Esophagus muscularis mucosa (tissue), 4 donors: Measurements from ENCODE around the gene COPE. TPM values are rescaled to one million over a fixed set of nuclear protein-coding genes. Genes with fewer than 3 reads are reported as not detected.

Experiments
- DNase-seq: peaks from one replicate; pipeline ENCODE4 v3.0.0-alpha.2; 2017; ENCODE audit errors: extremely low spot score
- H3K27ac ChIP-seq, 4 donors: fragments of 200-600 bp; sonication (generic); replicated peaks in 1 of 4; 1 replicate in 3 of 4; 2 replicates in 1 of 4; pipeline ENCODE4 v1.5.1; 2016 to 2019; ENCODE audit warnings: mild to moderate bottlenecking in 1 of 4
- H3K27me3 ChIP-seq, 4 donors: fragments of 200-600 bp; sonication (generic); one replicate each; pipeline versions ENCODE4 v1.5.1 to v1.6.0; 2016 to 2019
- H3K36me3 ChIP-seq, 4 donors: fragments of 200-600 bp; sonication (generic); one replicate each; pipeline ENCODE4 v1.5.1; 2016 to 2019
- H3K4me1 ChIP-seq, 4 donors: fragments of 200-600 bp; sonication (generic); one replicate each; pipeline ENCODE4 v1.5.1; 2016 to 2019
- H3K4me3 ChIP-seq, 4 donors: fragments of 200-600 bp; sonication (generic); 1 replicate in 2 of 4; 2 replicates in 2 of 4; pipeline ENCODE4 v1.5.1; 2016 to 2019; ENCODE audit warnings: mild to moderate bottlenecking in 4 of 4, moderate library complexity in 1 of 4
- H3K9me3 ChIP-seq, 4 donors: fragments of 200-600 bp; sonication (generic); 1 replicate in 3 of 4; 2 replicates in 1 of 4; pipeline ENCODE4 v1.5.1; 2016 to 2019
- EP300 ChIP-seq: sonication (generic); formaldehyde crosslinking; IDR thresholded peaks from one replicate; pipeline ENCODE4 v1.6.1; 2017; ENCODE audit warnings: antibody characterized with exemption
- POLR2A ChIP-seq: fragments of 450-650 bp; IDR thresholded peaks from one replicate; pipeline ENCODE4 v1.6.1; 2017; ENCODE audit warnings: antibody characterized with exemption, moderate library complexity, mild to moderate bottlenecking, low read depth
- POLR2AphosphoS5 ChIP-seq, 2 donors: sonication (generic); formaldehyde crosslinking; IDR thresholded peaks; one replicate each; pipeline ENCODE4 v1.6.1; 2017; ENCODE audit warnings: antibody characterized with exemption in 2 of 2
- WGBS: methylation state at CpG from one replicate; pipeline ENCODE4 v1.1.5; 2018; 5-methylcytosine and 5-hydroxymethylcytosine counted together
- intact Hi-C: fragments of 100-400 bp; cut with DNase I; formaldehyde crosslinking; loops from one replicate; pipeline ENCODE4 v1.15.1; 2023
- total RNA-seq, 4 donors: library from RNA; depleted of rRNA; stranded (reverse); fragments of >200 nt; gene quantifications; one replicate each; pipeline versions ENCODE4 v1.1.0 to v1.2.1, GENCODE V29; 2016
- TF ChIP-seq, protein P1 (sequence below), 3 experiments: fragments of 200-600 bp in 2 of 3; fragments of 450-650 bp in 1 of 3; sonication (generic) in 2 of 3; IDR thresholded peaks; one replicate each; pipeline ENCODE4 v1.5.1; 2017 to 2019; ENCODE audit warnings: antibody characterized with exemption in 3 of 3, mild to moderate bottlenecking in 2 of 3, moderate library complexity in 1 of 3

Gene COPE
- total RNA-seq, 4 donors from 2014 or later: 173 to 231 (median 210) TPM

DNA sequence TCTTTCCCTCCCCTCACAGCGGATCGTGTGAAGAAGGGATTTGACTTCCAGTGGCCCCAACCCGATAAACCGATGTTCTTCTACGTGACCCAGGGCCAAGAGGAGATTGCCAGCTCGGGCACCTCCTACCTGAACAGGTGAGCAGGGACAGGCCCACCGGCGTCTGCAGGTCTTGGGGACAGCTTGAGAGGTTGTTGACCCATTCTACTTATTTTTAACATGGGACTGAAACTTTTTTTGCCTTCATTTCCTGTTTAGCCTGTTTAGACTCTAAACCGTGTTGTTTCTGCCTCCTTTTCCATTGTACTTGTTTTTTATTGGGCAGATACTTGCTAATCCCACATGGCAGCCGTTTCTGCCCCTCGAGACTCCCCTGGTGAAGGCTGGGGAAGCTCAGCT is 58.9 kb downstream of the COPE start:
- H3K27ac ChIP-seq: no peak overlapping the region
- WGBS: 81% methylated on average over 8 of the region's 11 CpGs
- H3K4me1 ChIP-seq: peaks cover 9 to 25% (median 13%) of the 10 kb centered on the region in 4 donors
- intact Hi-C loops: no loop called here
- no peaks in the 10 kb centered on the region for H3K9me3 ChIP-seq
- DNase-seq: no peak
- H3K4me3 ChIP-seq: no peak overlapping the region
- H3K27me3 ChIP-seq: no peaks in the 10 kb centered on the region
- no peak for TF ChIP-seq POLR2A
- TF ChIP-seq, protein P1, sequence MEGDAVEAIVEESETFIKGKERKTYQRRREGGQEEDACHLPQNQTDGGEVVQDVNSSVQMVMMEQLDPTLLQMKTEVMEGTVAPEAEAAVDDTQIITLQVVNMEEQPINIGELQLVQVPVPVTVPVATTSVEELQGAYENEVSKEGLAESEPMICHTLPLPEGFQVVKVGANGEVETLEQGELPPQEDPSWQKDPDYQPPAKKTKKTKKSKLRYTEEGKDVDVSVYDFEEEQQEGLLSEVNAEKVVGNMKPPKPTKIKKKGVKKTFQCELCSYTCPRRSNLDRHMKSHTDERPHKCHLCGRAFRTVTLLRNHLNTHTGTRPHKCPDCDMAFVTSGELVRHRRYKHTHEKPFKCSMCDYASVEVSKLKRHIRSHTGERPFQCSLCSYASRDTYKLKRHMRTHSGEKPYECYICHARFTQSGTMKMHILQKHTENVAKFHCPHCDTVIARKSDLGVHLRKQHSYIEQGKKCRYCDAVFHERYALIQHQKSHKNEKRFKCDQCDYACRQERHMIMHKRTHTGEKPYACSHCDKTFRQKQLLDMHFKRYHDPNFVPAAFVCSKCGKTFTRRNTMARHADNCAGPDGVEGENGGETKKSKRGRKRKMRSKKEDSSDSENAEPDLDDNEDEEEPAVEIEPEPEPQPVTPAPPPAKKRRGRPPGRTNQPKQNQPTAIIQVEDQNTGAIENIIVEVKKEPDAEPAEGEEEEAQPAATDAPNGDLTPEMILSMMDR (IDR thresholded peaks at IDR 0.05): no peak
- no peak for TF ChIP-seq POLR2AphosphoS5 (IDR thresholded peaks at IDR 0.05)
- TF ChIP-seq EP300: no peak
- H3K36me3 ChIP-seq: peaks cover 98 to 100% (median 100%) of the 10 kb centered on the region in 4 donors

DNA sequence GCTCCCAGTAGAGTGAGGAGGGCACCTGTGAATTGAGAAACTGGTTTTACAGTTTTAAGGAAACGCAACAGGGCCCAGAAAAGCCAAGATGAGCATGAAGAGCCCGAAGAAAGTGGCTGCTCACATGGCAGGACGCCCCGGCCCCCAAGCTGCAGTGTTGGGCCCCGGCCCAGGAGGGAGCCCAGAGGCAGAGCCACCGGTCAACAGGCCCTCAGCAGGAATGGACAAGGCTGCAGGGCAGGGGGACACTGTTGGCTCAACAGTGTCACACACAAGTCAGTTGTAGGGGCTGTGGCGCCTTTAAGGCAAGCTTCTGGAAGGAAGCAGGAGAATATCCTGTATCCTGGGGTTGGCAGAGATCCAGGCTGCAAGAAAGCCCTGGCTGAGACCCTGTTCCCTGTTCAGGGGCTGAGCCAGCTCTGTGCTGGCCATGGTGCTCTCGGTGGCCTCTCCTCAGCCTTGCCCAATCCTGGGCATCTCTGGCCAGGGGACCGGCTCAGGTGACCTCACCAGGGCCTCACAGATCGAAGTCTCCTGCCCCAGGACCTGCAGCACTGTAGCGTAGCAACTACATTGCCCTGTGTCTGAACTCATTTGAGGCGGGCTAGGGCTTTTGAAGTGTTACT is 59.4 kb downstream of the COPE start:
- no peak overlapping the region for H3K4me3 ChIP-seq
- intact Hi-C loops: no loop called here
- H3K9me3 ChIP-seq: no peaks in the 10 kb centered on the region
- peaks cover 9 to 25% (median 13%) of the 10 kb centered on the region in 4 donors for H3K4me1 ChIP-seq
- no peak overlapping the region for H3K27ac ChIP-seq
- H3K36me3 ChIP-seq: peaks cover 98 to 100% (median 100%) of the 10 kb centered on the region in 4 donors
- WGBS: 67% methylated on average over 7 of the region's 12 CpGs
- H3K27me3 ChIP-seq: no peaks in the 10 kb centered on the region
- DNase-seq: no peak
- TF ChIP-seq EP300 (no peak), POLR2A (no peak), POLR2AphosphoS5 (IDR thresholded peaks at IDR 0.05) (no peak)
- TF ChIP-seq, protein P1 (IDR thresholded peaks at IDR 0.05): no peak

DNA sequence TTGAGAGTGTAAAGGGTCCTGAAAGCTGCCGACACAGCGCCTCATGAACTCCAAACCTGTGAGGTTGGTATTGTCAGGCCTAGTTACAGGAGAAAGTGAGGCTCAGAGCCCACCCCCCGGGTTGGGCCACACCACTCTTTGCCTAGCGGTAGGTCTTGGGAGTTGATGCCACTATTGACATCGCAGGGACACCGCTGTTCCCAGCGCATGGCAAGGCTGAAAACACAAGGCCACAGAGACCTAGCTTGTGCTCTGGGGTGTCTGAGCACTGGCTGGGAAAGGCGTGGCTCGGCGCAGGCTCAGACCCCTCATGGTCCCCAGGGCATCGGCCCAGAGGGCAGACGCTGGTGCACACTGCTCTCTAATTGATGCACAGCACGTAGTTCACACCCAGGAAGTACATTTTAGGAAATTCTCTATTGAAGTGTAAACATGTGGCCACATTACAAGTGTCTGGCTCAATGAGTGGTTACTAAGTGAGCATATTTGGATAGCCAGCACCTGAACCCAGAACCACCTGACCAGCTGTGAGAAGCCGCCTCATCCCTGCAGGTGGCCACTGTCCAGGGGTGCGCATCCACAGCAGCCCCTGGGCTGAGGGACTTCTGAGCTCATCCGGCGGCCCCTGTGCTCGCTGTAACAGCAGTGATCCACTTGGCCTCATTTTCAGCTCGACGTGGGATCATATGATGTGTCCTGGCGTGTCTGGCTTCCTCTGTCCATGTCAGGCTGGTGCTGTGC is 60.1 kb downstream of the COPE start:
- WGBS: 77% methylated on average over 10 of the region's 21 CpGs
- H3K36me3 ChIP-seq: peaks cover 98 to 100% (median 100%) of the 10 kb centered on the region in 4 donors
- DNase-seq: no peak
- no peak overlapping the region for H3K27ac ChIP-seq
- peaks cover 9 to 25% (median 13%) of the 10 kb centered on the region in 4 donors for H3K4me1 ChIP-seq
- TF ChIP-seq POLR2AphosphoS5 (IDR thresholded peaks at IDR 0.05) (no peak), EP300 (no peak), POLR2A (no peak)
- TF ChIP-seq, protein P1 (IDR thresholded peaks at IDR 0.05): no peak
- no peaks in the 10 kb centered on the region for H3K27me3 ChIP-seq
- H3K4me3 ChIP-seq: no peak overlapping the region
- intact Hi-C loops: no loop called here
- no peaks in the 10 kb centered on the region for H3K9me3 ChIP-seq

DNA sequence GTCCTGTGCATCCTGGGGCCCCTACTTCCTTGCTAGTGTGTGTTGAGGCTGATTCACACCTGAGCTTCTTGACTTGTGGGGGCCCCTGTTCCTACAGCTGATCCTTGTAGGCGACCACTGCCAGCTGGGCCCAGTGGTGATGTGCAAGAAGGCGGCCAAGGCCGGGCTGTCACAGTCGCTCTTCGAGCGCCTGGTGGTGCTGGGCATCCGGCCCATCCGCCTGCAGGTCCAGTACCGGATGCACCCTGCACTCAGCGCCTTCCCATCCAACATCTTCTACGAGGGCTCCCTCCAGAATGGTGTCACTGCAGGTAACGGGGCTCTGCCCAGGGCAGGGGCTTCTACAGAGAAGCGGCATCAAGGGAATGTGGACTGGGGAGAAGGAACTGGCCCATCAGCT is 62.0 kb downstream of the COPE start:
- Histone ChIP-seq H3K27ac (no peak overlapping the region), H3K27me3 (no peaks in the 10 kb centered on the region), H3K4me3 (no peak overlapping the region), H3K4me1 (peaks cover 9 to 25% (median 13%) of the 10 kb centered on the region in 4 donors), H3K36me3 (peaks cover 98 to 100% (median 100%) of the 10 kb centered on the region in 4 donors), H3K9me3 (no peaks in the 10 kb centered on the region)
- DNase-seq: no peak
- 100% methylated on average over 1 of the region's 13 CpGs for WGBS
- intact Hi-C loops: no loop called here
- TF ChIP-seq POLR2AphosphoS5 (IDR thresholded peaks at IDR 0.05) (no peak), POLR2A (no peak), EP300 (no peak)
- TF ChIP-seq, protein P1 (IDR thresholded peaks at IDR 0.05): no peak
